G401.6 (cell line): ENCODE data around the gene CCDC158.
A peak's percentile ranks its signal among the peaks of the same experiment; 100 is the strongest.
"Not testable (repeated sequence)": the region's sequence is repeated elsewhere in the genome, so short reads cannot be mapped to it uniquely, and the experiment has no call there.

Experiments
- FAIRE-seq: peaks from 2 replicates; lab custom pipeline; 2012; peaks lifted over from hg19 to GRCh38; lab: Jason Lieb, UNC

Gene CCDC158

GRCh38 chr4:76429636-76430035 is 8.7 kb upstream of the CCDC158 start:
- no peak for FAIRE-seq

GRCh38 chr4:76426272-76426671 is 5.3 kb upstream of the CCDC158 start:
- peak; percentile 60 for FAIRE-seq

- not testable (repeated sequence) for FAIRE-seq
Measured at GRCh38 chr4:76423159-76423558, 2.2 kb upstream of the CCDC158 start.

- FAIRE-seq, result no peak
Measured at GRCh38 chr4:76420188-76420761, 666 bp downstream of the CCDC158 start.

- FAIRE-seq, result no peak
Measured at GRCh38 chr4:76410636-76411035, 10.3 kb downstream of the CCDC158 start.

- peak; percentile 3 for FAIRE-seq
Measured at GRCh38 chr4:76407440-76408119, 13.4 kb downstream of the CCDC158 start.

GRCh38 chr4:76406081-76406480 is 14.9 kb downstream of the CCDC158 start:
- FAIRE-seq, result no peak

GRCh38 chr4:76401654-76402053 is 19.3 kb downstream of the CCDC158 start:
- no peak for FAIRE-seq

GRCh38 chr4:76388160-76388908 is 32.6 kb downstream of the CCDC158 start:
- no peak for FAIRE-seq

- FAIRE-seq, result no peak
Measured at GRCh38 chr4:76386566-76387305, 34.2 kb downstream of the CCDC158 start.

- no peak for FAIRE-seq
Measured at GRCh38 chr4:76385974-76386373, 35.0 kb downstream of the CCDC158 start.

GRCh38 chr4:76384052-76384451 is 36.9 kb downstream of the CCDC158 start:
- FAIRE-seq, result no peak

- no peak for FAIRE-seq
Measured at GRCh38 chr4:76383001-76383400, 37.9 kb downstream of the CCDC158 start.

GRCh38 chr4:76381986-76382385 is 39.0 kb downstream of the CCDC158 start:
- FAIRE-seq, result no peak

GRCh38 chr4:76380561-76380960 is 40.4 kb downstream of the CCDC158 start:
- FAIRE-seq, result no peak

GRCh38 chr4:76377911-76378310 is 43.0 kb downstream of the CCDC158 start:
- FAIRE-seq, result peak; percentile 49

- no peak for FAIRE-seq
Measured at GRCh38 chr4:76377481-76377901, 43.5 kb downstream of the CCDC158 start.

- peak; percentile 30 for FAIRE-seq
Measured at GRCh38 chr4:76376534-76376933, 44.4 kb downstream of the CCDC158 start.

GRCh38 chr4:76375703-76376102 is 45.2 kb downstream of the CCDC158 start:
- FAIRE-seq, result no peak

- no peak for FAIRE-seq
Measured at GRCh38 chr4:76374798-76375197, 46.1 kb downstream of the CCDC158 start.

GRCh38 chr4:76373919-76374552 is 46.9 kb downstream of the CCDC158 start:
- FAIRE-seq, result no peak

GRCh38 chr4:76366737-76367136 is 54.2 kb downstream of the CCDC158 start:
- peak; percentile 27 for FAIRE-seq
